Keratinocyte (primary cell): ENCODE results near the gene MCEMP1. TPM values are rescaled to one million over a fixed set of nuclear protein-coding genes. Genes with fewer than 3 reads are reported as not detected.

Source experiments
- DNase-seq: peaks from one replicate; pipeline ENCODE4 v3.0.0-alpha.2; 2011; ENCODE audit warnings: low read depth, missing footprints, low spot score
- FAIRE-seq: peaks from 2 replicates; lab custom pipeline; 2011; peaks lifted over from hg19 to GRCh38; lab: Jason Lieb, UNC
- H2AFZ ChIP-seq: 2 replicates; pipeline ENCODE4 v1.6.0; 2012; ENCODE audit warnings: low read length, control low read depth, inconsistent platforms; ENCODE audit not compliant: control insufficient read depth
- H3K27ac ChIP-seq: 2 replicates; pipeline ENCODE4 v1.5.1; 2011; ENCODE audit warnings: low read length; ENCODE audit not compliant: control insufficient read depth, insufficient read depth
- H3K27me3 ChIP-seq: 3 replicates; pipeline ENCODE4 v1.6.0; 2011; ENCODE audit warnings: low read length; ENCODE audit not compliant: control insufficient read depth, insufficient read depth; ENCODE audit errors: extremely low read depth
- H3K36me3 ChIP-seq, 2 experiments: 2 replicates in 1 of 2; 3 replicates in 1 of 2; pipeline ENCODE4 v1.5.1; 2011; ENCODE audit warnings: low read length in 2 of 2, mild to moderate bottlenecking in 1 of 2; ENCODE audit not compliant: control insufficient read depth in 2 of 2, insufficient read depth in 2 of 2; ENCODE audit errors: extremely low read depth in 1 of 2
- H3K4me1 ChIP-seq: 3 replicates; pipeline ENCODE4 v1.5.1; 2011; ENCODE audit warnings: low read length; ENCODE audit not compliant: control insufficient read depth, insufficient read depth; ENCODE audit errors: extremely low read depth
- H3K4me2 ChIP-seq: 3 replicates; pipeline ENCODE4 v1.6.0; 2011; ENCODE audit warnings: low read depth, low read length; ENCODE audit not compliant: control insufficient read depth, insufficient read depth; ENCODE audit errors: extremely low read depth
- H3K4me3 ChIP-seq, 3 experiments: fragments of 200-600 bp in 1 of 3; sonication (generic) in 1 of 3; 2 replicates in 2 of 3; 3 replicates in 1 of 3; pipeline ENCODE4 v1.5.1; 2011 to 2016; ENCODE audit warnings: low read length in 3 of 3, mild to moderate bottlenecking in 3 of 3, control low read depth in 2 of 3, inconsistent platforms in 1 of 3, low read depth in 1 of 3, mixed read lengths in 1 of 3, mixed run types in 1 of 3, moderate library complexity in 1 of 3; ENCODE audit not compliant: control insufficient read depth in 2 of 3, insufficient read depth in 2 of 3; ENCODE audit errors: extremely low read depth in 1 of 3
- H3K79me2 ChIP-seq: 2 replicates; pipeline ENCODE4 v1.6.0; 2012; ENCODE audit warnings: low read length; ENCODE audit not compliant: control insufficient read depth, insufficient read depth
- H3K9ac ChIP-seq: 3 replicates; pipeline ENCODE4 v1.6.0; 2011; ENCODE audit warnings: low read length; ENCODE audit not compliant: control insufficient read depth, insufficient read depth; ENCODE audit errors: extremely low read depth
- H3K9me1 ChIP-seq: 3 replicates; pipeline ENCODE4 v1.6.0; 2011; ENCODE audit warnings: low read length; ENCODE audit not compliant: control insufficient read depth, insufficient read depth; ENCODE audit errors: extremely low read depth
- H3K9me3 ChIP-seq: 2 replicates; pipeline ENCODE4 v1.5.1; 2012; ENCODE audit warnings: low read depth, low read length; ENCODE audit not compliant: control insufficient read depth
- H4K20me1 ChIP-seq: 3 replicates; pipeline ENCODE4 v1.6.0; 2011; ENCODE audit warnings: low read length; ENCODE audit not compliant: control insufficient read depth, insufficient read depth; ENCODE audit errors: extremely low read depth
- EZH2 ChIP-seq: IDR thresholded peaks from one replicate; pipeline ENCODE4 v1.6.1; 2012; ENCODE audit warnings: inconsistent platforms, mild to moderate bottlenecking, low read length, moderate library complexity
- dilution Hi-C: fragments of 300-500 bp; cut with MboI; formaldehyde crosslinking; loops from one replicate; pipeline ENCODE4 v1.7.0; 2020; ENCODE audit warnings: low sequenced_read_pairs; ENCODE audit not compliant: extremely low pct_ligation_motif_present
- polyA plus RNA-seq, 5 experiments: library from polyadenylated mRNA; depleted of rRNA in 3 of 5; stranded (reverse) in 3 of 5; stranded (forward) in 1 of 5; unstranded in 1 of 5; fragments of >200 nt; gene quantifications; 1 replicate in 1 of 5; 2 replicates in 3 of 5; 3 replicates in 1 of 5; pipeline versions ENCODE4 v1.2.1 to v1.2.3, GENCODE V29; 2011 to 2012; ENCODE audit warnings: missing spikeins in 2 of 5, low read depth in 1 of 5, low replicate concordance in 1 of 5
- TF ChIP-seq, protein P1 (sequence below), 3 experiments: IDR thresholded peaks in 1 of 3; conservative IDR thresholded peaks in 1 of 3; optimal IDR thresholded peaks in 1 of 3; 2 replicates in 2 of 3; 3 replicates in 1 of 3; pipeline versions ENCODE3 to v1.5.1; 2011; ENCODE audit warnings: low read length in 3 of 3, mild to moderate bottlenecking in 3 of 3, moderate library complexity in 2 of 3, control low read depth in 1 of 3, inconsistent platforms in 1 of 3; ENCODE audit not compliant: insufficient read depth in 2 of 3; ENCODE audit errors: extremely low read depth in 1 of 3

Gene MCEMP1
- polyA plus RNA-seq, 1 donor (not counting 4 experiments of a cell fraction or from before 2014, with no cell fraction given) = not detected

DNA sequence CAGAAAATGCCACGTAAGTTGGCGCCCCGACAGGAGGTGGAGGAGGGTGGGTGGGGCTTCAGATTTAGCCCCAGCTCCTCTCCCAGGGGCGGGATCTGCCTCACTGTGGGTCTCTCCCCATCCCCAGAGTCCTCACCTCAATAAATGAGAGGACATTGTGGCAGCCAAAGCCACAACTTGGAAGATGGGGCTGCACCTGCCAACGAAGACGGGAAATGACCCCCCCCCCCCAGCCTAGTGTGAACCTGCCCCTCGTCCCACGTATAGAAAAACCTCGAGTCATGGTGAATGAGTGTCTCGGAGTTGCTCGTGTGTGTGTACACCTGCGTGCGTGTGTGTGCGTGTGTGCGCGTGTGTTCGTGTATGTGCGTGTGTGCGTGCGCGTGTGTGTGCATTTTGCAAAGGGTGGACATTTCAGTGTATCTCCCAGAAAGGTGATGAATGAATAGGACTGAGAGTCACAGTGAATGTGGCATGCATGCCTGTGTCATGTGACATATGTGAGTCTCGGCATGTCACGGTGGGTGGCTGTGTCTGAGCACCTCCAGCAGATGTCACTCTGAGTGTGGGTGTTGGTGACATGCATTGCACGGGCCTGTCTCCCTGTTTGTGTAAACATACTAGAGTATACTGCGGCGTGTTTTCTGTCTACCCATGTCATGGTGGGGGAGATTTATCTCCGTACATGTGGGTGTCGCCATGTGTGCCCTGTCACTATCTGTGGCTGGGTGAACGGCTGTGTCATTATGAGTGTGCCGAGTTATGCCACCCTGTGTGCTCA is 2.3 kb downstream of the MCEMP1 start:
- peaks cover 0 to 8% of the 10 kb centered on the region in 2 experiments for H3K36me3 ChIP-seq
- peaks cover 7% of the 10 kb centered on the region for H3K4me1 ChIP-seq
- no peaks in the 10 kb centered on the region for H3K9me3 ChIP-seq
- no peak for FAIRE-seq
- H4K20me1 ChIP-seq = no peaks in the 10 kb centered on the region
- H3K4me2 ChIP-seq = no peak overlapping the region
- DNase-seq = no peak
- H3K4me3 ChIP-seq = no peak overlapping the region
- no peak overlapping the region for H3K27ac ChIP-seq
- peaks cover 6% of the 10 kb centered on the region for H3K27me3 ChIP-seq
- dilution Hi-C loops = no loop called here
- no peak overlapping the region for H3K9ac ChIP-seq
- H3K9me1 ChIP-seq = no peaks in the 10 kb centered on the region
- no peak overlapping the region for H2AFZ ChIP-seq
- peaks cover 16% of the 10 kb centered on the region for H3K79me2 ChIP-seq
- TF ChIP-seq, protein P1, sequence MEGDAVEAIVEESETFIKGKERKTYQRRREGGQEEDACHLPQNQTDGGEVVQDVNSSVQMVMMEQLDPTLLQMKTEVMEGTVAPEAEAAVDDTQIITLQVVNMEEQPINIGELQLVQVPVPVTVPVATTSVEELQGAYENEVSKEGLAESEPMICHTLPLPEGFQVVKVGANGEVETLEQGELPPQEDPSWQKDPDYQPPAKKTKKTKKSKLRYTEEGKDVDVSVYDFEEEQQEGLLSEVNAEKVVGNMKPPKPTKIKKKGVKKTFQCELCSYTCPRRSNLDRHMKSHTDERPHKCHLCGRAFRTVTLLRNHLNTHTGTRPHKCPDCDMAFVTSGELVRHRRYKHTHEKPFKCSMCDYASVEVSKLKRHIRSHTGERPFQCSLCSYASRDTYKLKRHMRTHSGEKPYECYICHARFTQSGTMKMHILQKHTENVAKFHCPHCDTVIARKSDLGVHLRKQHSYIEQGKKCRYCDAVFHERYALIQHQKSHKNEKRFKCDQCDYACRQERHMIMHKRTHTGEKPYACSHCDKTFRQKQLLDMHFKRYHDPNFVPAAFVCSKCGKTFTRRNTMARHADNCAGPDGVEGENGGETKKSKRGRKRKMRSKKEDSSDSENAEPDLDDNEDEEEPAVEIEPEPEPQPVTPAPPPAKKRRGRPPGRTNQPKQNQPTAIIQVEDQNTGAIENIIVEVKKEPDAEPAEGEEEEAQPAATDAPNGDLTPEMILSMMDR (optimal IDR thresholded peaks at IDR 0.05 in 1 of 3, IDR thresholded peaks at IDR 0.05 in 1 of 3, conservative IDR thresholded peaks at IDR 0.05 in 1 of 3; ENCODE audit: extremely low read depth in 1 of 3, insufficient read depth in 2 of 3, low read length in 3 of 3) = peak in 1 of 3 experiments; percentile 61
- TF ChIP-seq EZH2 = no peak

DNA sequence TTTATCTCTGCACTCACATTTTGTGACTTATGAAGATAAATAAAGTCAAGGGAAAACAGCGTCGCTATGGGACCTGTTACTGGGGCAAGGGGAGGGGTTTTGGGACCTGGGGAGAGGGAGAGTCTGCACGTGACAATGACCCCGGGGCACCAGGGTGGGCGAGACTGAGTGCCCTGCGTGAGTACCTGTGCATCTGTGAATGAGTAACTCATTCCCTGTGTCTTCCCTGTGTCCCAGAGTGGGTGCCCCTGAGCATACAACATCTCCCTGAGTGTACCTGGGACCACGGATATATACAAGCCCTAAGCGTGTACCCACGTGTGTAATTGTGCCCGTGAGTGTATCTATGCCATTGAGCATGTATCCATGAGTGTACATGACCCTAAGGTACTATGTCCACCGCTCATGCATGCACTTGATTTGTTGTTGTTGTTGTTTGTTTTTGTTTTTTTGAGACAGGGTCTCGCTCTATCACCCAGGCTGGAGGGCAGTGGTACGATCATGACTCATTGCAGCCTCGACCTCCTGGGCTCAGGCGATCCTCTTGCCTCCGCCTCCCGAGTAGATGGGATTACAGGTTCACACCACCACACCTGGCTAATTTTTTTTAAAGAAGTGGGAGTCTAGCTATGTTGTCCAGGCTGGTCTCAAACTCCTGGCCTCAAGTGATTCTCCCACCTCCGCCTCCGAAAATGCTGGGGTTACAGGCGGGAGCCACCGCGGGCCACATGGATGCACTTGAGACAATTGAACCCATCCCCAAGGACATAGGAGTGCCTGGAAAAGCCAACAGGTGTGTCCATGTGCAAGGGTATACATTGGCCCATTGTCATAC is 3.1 kb downstream of the MCEMP1 start:
- peak overlapping the region; percentile 75 for H2AFZ ChIP-seq
- no peaks in the 10 kb centered on the region for H3K9me1 ChIP-seq
- H3K36me3 ChIP-seq = peaks cover 0 to 8% of the 10 kb centered on the region in 2 experiments
- dilution Hi-C loops = no loop called here
- H4K20me1 ChIP-seq = no peaks in the 10 kb centered on the region
- H3K79me2 ChIP-seq = peaks cover 16% of the 10 kb centered on the region
- no peaks in the 10 kb centered on the region for H3K9me3 ChIP-seq
- DNase-seq (no peak), FAIRE-seq (no peak)
- peak overlapping the region; percentile 50 for H3K4me2 ChIP-seq
- no peak overlapping the region for H3K27ac ChIP-seq
- no peak overlapping the region for H3K9ac ChIP-seq
- TF ChIP-seq EZH2 = no peak
- TF ChIP-seq, protein P1 (optimal IDR thresholded peaks at IDR 0.05 in 1 of 3, IDR thresholded peaks at IDR 0.05 in 1 of 3, conservative IDR thresholded peaks at IDR 0.05 in 1 of 3; ENCODE audit: extremely low read depth in 1 of 3, insufficient read depth in 2 of 3, low read length in 3 of 3) = no peak
- peak overlapping the region in 1 of 3 experiments; percentile 48 for H3K4me3 ChIP-seq
- H3K4me1 ChIP-seq = peaks cover 7% of the 10 kb centered on the region
- H3K27me3 ChIP-seq = peaks cover 6% of the 10 kb centered on the region
